Endothelial cell of umbilical vein (primary cell): ENCODE measurements around the gene CCDC88B.

Experiments used
- CTCF ChIP-seq, 2 donors: IDR thresholded peaks; 1 replicate in 1 of 2; 2 replicates in 1 of 2; pipeline ENCODE4 v1.5.1; 2011; ENCODE audit warnings: low read length in 2 of 2, mild to moderate bottlenecking in 2 of 2, moderate library complexity in 2 of 2, control low read depth in 1 of 2, inconsistent platforms in 1 of 2, low read depth in 1 of 2; ENCODE audit not compliant: insufficient read depth in 1 of 2; ENCODE audit errors: extremely low read depth in 1 of 2
- EZH2 ChIP-seq: IDR thresholded peaks from 2 replicates; pipeline ENCODE4 v1.6.1; 2012; ENCODE audit warnings: borderline replicate concordance, low read depth, mild to moderate bottlenecking, moderate library complexity, low read length, inconsistent platforms; ENCODE audit not compliant: severe bottlenecking
- POLR2A ChIP-seq: IDR thresholded peaks from 2 replicates; pipeline ENCODE4 v1.6.1; 2012; ENCODE audit warnings: low read depth, mild to moderate bottlenecking, control low read depth, low read length

GRCh38 chr11:64366751-64367150, 26.7 kb downstream of the CCDC88B start:
- TF ChIP-seq CTCF (IDR thresholded peaks at IDR 0.05; ENCODE audit: extremely low read depth in 1 of 2, insufficient read depth in 1 of 2, low read depth in 1 of 2, low read length in 2 of 2) (no peak), POLR2A (no peak), EZH2 (no peak)
